NCI-H146 treated with DMSO at 0.1 percent for 48 hours (cell line): Measurements from ENCODE around the gene B4GALNT3.

Source experiments
- DNase-seq: peaks from one replicate; lab custom pipeline; 2025; ENCODE audit not compliant: unreplicated experiment; lab: John Stamatoyannopoulos, UW

Gene B4GALNT3

GRCh38 chr12:556498-556897, 96.8 kb downstream of the B4GALNT3 start:
- no peak for DNase-seq

GRCh38 chr12:558580-558979, 98.8 kb downstream of the B4GALNT3 start:
- DNase-seq, result no peak

GRCh38 chr12:559208-559905, 99.6 kb downstream of the B4GALNT3 start:
- no peak for DNase-seq

GRCh38 chr12:559906-560455, 100.2 kb downstream of the B4GALNT3 start:
- DNase-seq, result no peak

GRCh38 chr12:560691-561390, 101.1 kb downstream of the B4GALNT3 start:
- DNase-seq, result no peak

GRCh38 chr12:561391-561705, 101.6 kb downstream of the B4GALNT3 start:
- no peak for DNase-seq

GRCh38 chr12:561908-562593, 102.3 kb downstream of the B4GALNT3 start:
- no peak for DNase-seq

GRCh38 chr12:562634-563033, 102.9 kb downstream of the B4GALNT3 start:
- no peak for DNase-seq

- no peak for DNase-seq
Observed at GRCh38 chr12:563250-563781, 103.6 kb downstream of the B4GALNT3 start.

- no peak for DNase-seq
Observed at GRCh38 chr12:563787-564298, 104.1 kb downstream of the B4GALNT3 start.

GRCh38 chr12:565161-565560, 105.4 kb downstream of the B4GALNT3 start:
- DNase-seq, result no peak

- no peak for DNase-seq
Observed at GRCh38 chr12:565589-566105, 105.9 kb downstream of the B4GALNT3 start.

GRCh38 chr12:568486-568885, 108.7 kb downstream of the B4GALNT3 start:
- DNase-seq, result no peak

- no peak for DNase-seq
Observed at GRCh38 chr12:569091-569676, 109.4 kb downstream of the B4GALNT3 start.

- DNase-seq, result peak; percentile 26
Observed at GRCh38 chr12:569803-570434, 110.2 kb downstream of the B4GALNT3 start.

- DNase-seq, result no peak
Observed at GRCh38 chr12:570435-570920, 110.7 kb downstream of the B4GALNT3 start.

GRCh38 chr12:570921-571794, 111.4 kb downstream of the B4GALNT3 start:
- no peak for DNase-seq

- no peak for DNase-seq
Observed at GRCh38 chr12:571795-572531, 112.2 kb downstream of the B4GALNT3 start.

- DNase-seq, result no peak
Observed at GRCh38 chr12:572532-572899, 112.8 kb downstream of the B4GALNT3 start.
